Neutrophil (primary cell): ENCODE data around the gene ATRIP.
A peak's percentile ranks its signal among the peaks of the same experiment; 100 is the strongest.

Experiments used
- H3K27ac ChIP-seq: fragments of 200-600 bp; sonication (generic); 2 replicates; pipeline ENCODE4 v1.5.1; 2016; ENCODE audit warnings: mild to moderate bottlenecking, moderate library complexity
- H3K27me3 ChIP-seq: fragments of 200-600 bp; sonication (generic); 2 replicates; pipeline ENCODE4 v1.6.0; 2016; ENCODE audit warnings: mild to moderate bottlenecking
- H3K36me3 ChIP-seq: fragments of 200-600 bp; sonication (generic); 2 replicates; pipeline ENCODE4 v1.5.1; 2017
- H3K4me1 ChIP-seq, 2 experiments: fragments of 200-600 bp in 1 of 2; sonication (generic) in 1 of 2; 1 replicate in 1 of 2; 2 replicates in 1 of 2; pipeline versions ENCODE4 v1.5.1 to v1.6.1; 2013 to 2016; ENCODE audit warnings: low read depth in 1 of 2, low read length in 1 of 2, mild to moderate bottlenecking in 1 of 2, moderate library complexity in 1 of 2; ENCODE audit not compliant: control insufficient read depth in 1 of 2, insufficient read depth in 1 of 2
- H3K4me3 ChIP-seq, 2 experiments: fragments of 200-600 bp in 1 of 2; sonication (generic) in 1 of 2; 1 replicate in 1 of 2; 2 replicates in 1 of 2; pipeline ENCODE4 v1.5.1; 2013 to 2016; ENCODE audit warnings: low read depth in 1 of 2, low read length in 1 of 2, mild to moderate bottlenecking in 1 of 2, moderate library complexity in 1 of 2
- H3K9me3 ChIP-seq: fragments of 200-600 bp; sonication (generic); 2 replicates; pipeline ENCODE4 v1.5.1; 2016
- TF ChIP-seq, protein P1 (sequence below): fragments of 200-600 bp; sonication (generic); IDR thresholded peaks from 2 replicates; pipeline ENCODE4 v1.5.1; 2016; ENCODE audit warnings: antibody characterized with exemption

The ATRIP gene

DNA sequence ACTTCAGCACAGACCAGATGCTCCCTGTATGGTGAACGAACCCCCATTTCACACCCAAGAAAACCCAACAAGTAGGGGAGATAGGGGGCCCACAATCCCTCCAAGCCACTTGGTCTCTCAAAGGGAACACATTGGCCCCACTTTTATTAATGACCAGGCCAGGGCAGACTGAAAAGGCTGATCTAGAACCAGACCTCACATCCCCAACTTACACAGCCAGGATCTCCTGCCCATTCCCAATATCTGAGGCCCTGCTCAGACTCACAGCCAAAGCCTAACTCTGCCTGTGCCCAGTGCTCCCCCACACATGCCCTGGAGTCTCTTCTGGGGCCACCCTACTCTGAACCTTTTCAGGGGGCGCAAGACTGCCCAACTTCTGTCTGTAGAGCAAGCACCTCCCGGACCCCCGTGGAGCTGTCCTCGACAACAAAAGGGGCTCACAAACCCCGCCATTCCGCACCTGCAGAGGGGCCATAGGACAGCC lies 18.4 kb upstream of the ATRIP start:
- TF ChIP-seq, protein P1, sequence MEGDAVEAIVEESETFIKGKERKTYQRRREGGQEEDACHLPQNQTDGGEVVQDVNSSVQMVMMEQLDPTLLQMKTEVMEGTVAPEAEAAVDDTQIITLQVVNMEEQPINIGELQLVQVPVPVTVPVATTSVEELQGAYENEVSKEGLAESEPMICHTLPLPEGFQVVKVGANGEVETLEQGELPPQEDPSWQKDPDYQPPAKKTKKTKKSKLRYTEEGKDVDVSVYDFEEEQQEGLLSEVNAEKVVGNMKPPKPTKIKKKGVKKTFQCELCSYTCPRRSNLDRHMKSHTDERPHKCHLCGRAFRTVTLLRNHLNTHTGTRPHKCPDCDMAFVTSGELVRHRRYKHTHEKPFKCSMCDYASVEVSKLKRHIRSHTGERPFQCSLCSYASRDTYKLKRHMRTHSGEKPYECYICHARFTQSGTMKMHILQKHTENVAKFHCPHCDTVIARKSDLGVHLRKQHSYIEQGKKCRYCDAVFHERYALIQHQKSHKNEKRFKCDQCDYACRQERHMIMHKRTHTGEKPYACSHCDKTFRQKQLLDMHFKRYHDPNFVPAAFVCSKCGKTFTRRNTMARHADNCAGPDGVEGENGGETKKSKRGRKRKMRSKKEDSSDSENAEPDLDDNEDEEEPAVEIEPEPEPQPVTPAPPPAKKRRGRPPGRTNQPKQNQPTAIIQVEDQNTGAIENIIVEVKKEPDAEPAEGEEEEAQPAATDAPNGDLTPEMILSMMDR, result no peak
- no peaks in the 10 kb centered on the region for H3K9me3 ChIP-seq

DNA sequence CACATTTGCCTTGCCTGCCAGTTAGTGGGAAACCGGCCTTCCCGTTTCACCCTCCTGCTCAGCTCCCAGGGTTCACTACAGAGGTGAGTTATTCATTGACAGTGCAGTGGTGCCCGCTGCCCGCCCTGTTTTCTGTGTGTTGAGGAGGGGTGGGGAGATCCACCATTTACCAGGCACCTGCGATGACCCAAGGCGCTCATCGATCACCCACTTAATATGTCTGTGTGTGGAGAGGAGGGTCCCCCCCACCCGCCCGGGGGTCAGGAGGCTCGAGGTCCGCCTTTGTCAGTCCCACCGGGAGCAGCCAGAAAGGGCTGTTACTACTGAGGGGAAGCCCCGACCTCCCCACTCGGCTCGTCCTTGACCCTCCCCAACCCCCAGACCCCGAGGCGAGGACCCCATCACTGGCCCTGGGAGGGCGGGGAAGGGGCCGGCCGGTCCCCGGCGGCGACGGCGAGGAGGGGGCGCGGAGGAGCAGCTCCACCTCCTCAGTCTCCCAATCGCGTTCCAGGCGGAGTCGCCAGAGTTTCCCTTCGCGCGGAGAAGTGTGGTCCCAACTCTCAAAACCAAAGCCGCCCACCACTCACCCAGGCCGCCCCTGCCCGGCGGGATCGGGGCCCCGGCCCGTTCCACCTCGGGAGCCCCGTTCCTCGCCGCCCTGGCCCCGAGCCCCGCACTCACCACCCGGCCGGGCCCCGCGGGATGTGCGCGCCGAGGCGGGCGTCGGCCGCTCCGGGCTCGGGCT lies 17.8 kb upstream of the ATRIP start:
- Histone ChIP-seq H3K27ac (no peak overlapping the region), H3K27me3 (peaks cover 44% of the 10 kb centered on the region)

More for the DNA sequence above, 18.4 kb upstream of the ATRIP start:
- Histone ChIP-seq H3K4me3 (peak overlapping the region in 1 of 2 experiments; percentile 78), H3K36me3 (peaks cover 10% of the 10 kb centered on the region), H3K27me3 (peaks cover 44% of the 10 kb centered on the region), H3K4me1 (peaks cover 5 to 15% of the 10 kb centered on the region in 2 experiments), H3K27ac (no peak overlapping the region)

DNA sequence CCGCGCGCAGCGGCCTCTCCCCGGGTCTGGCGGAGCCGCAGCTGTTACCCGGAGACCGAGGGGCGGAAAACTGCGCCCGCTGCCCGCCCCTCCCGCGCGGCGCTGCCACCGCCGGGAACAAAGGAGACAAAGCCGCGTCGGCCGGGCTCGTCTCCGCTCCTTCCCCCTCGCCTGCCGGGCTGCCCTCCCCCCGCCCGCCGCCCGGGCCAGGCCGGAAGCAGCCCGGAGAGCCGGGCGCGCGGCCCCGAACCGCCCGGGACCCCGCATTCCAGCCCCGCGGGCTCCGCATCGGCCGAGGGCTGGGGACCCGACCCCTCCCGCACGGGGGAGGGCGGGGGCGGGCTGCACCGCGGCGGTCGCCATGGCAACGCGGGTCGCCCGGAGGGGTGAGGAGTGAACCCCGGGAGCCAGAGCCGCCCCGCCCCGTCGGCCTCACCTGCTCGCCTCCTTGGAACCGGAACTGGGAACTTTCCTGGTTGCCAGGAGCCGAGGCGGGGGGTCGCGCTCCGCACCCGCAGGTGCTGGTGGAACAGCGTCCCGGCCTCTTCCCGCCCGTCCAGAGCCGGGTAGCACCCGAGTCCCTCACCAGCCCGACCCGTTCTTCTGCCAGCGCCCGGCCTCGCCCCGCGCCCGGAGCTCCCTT lies 17.1 kb upstream of the ATRIP start:
- peak overlapping the region; percentile 29 for H3K27ac ChIP-seq
- H3K27me3 ChIP-seq, result peaks cover 44% of the 10 kb centered on the region
- no peaks in the 10 kb centered on the region for H3K9me3 ChIP-seq
- TF ChIP-seq, protein P1, result peak; percentile 32
- H3K4me1 ChIP-seq, result peaks cover 5 to 15% of the 10 kb centered on the region in 2 experiments
- peak overlapping the region; percentile 66 to 78 for H3K4me3 ChIP-seq
- H3K36me3 ChIP-seq, result peaks cover 16% of the 10 kb centered on the region

More for the DNA sequence above, 17.8 kb upstream of the ATRIP start:
- Histone ChIP-seq H3K4me3 (peak overlapping the region; percentile 66 to 78), H3K9me3 (no peaks in the 10 kb centered on the region), H3K4me1 (peaks cover 5 to 15% of the 10 kb centered on the region in 2 experiments), H3K36me3 (peaks cover 16% of the 10 kb centered on the region)
- TF ChIP-seq, protein P1, result no peak

DNA sequence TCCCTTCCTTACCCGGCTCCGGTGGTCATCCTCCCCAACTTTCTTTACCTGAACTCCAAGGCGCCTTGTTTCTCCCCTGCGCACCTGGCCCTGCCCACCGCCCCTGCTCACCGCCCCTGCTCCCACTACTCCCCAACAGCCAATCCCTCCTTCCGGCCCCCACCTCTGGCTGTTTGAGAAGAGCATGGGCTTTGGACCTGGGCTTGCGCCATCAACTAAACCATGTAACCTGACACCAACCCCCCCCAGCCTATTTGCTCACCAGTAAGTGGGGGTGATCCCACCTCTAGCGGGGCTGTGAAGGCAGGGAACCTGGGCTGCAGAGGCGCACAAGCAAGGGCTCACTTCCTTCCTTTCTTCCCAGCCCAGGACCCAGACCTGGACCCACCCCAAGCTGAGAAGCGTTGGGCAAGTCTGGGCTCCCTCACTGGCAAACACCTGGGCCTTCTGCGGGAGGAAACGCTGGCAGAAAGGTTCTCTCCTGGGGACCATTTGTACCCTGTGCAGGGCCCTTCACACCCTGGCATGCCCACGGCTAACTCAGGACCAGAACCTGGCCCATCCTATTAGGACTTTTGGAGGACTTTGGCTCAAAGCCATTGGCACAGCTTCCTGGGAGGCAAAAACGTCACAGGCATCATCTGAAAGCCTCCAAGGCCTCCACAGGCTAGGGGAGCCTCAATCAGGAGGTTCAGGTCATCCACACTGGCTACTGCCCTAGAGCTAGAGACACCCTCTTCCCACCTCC lies 16.4 kb upstream of the ATRIP start, which contains the start of gene PLXNB1:
Gene PLXNB1, minus strand, starts transcription at position 127 of the 748 bp plus-strand sequence. CDS start 5,475 bp downstream, outside the sequence.
- Histone ChIP-seq H3K27ac (peak within 1 kb of the TSS; percentile 29), H3K4me1 (peaks cover 5 to 15% of the 10 kb centered on the region in 2 experiments)
- TF ChIP-seq, protein P1, result no peak

DNA sequence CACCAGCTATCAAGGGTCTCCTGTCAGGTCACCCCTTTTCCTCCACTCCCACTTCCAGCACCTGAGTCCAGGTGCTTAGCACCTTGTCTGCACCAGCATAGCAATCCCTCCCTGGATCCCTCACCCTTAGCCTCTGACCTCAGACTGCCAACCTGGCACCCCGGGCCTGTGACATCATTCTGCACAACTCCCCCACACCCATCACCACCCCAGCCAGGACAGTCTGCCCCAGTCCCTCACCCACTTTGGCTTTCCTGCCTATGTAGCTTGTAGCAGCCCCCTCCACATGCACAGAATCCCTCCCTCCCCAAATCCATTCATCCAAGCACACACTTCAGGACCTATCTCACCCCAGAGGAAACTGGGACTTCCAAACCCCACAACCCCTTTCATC lies 15.8 kb upstream of the ATRIP start:
- no peak overlapping the region for H3K4me3 ChIP-seq
- H3K4me1 ChIP-seq, result peaks cover 5 to 15% of the 10 kb centered on the region in 2 experiments
- no peaks in the 10 kb centered on the region for H3K9me3 ChIP-seq
- H3K27ac ChIP-seq, result no peak overlapping the region
- TF ChIP-seq, protein P1, result no peak
- peaks cover 44% of the 10 kb centered on the region for H3K27me3 ChIP-seq
- peaks cover 16% of the 10 kb centered on the region for H3K36me3 ChIP-seq

More for the DNA sequence above, 16.4 kb upstream of the ATRIP start, which contains the start of gene PLXNB1:
- H3K4me3 ChIP-seq, result peak within 1 kb of the TSS; percentile 66 to 78
- H3K36me3 ChIP-seq, result peaks cover 16% of the 10 kb centered on the region
- H3K27me3 ChIP-seq, result peaks cover 44% of the 10 kb centered on the region
- no peaks in the 10 kb centered on the region for H3K9me3 ChIP-seq
